NCI-H526 (cell line): Measurements from ENCODE around the gene FAM76B.
A peak's percentile ranks its signal among the peaks of the same experiment; 100 is the strongest.
"Not testable (repeated sequence)": the region's sequence is repeated elsewhere in the genome, so short reads cannot be mapped to it uniquely, and the experiment has no call there.

Experiments
- DNase-seq, 2 experiments: peaks; one replicate each; lab custom pipeline; 2025; lab: John Stamatoyannopoulos, UW

The FAM76B gene

GRCh38 chr11:95789506-95790122, at the start of gene FAM76B:
FAM76B (minus strand) TSS chr11:95789782; CDS start chr11:95789478, 304 bp downstream.
- DNase-seq = peak; percentile 100

- DNase-seq = peak; percentile 72 to 85
Observed at GRCh38 chr11:95835768-95836488, 46.3 kb upstream of the FAM76B start.

- no peak for DNase-seq
Observed at GRCh38 chr11:95835351-95835750, 45.8 kb upstream of the FAM76B start.

- DNase-seq = no peak
Observed at GRCh38 chr11:95833378-95833777, 43.8 kb upstream of the FAM76B start.

GRCh38 chr11:95832763-95833162, 43.2 kb upstream of the FAM76B start:
- no peak for DNase-seq

- DNase-seq = no peak
Observed at GRCh38 chr11:95831198-95831883, 41.8 kb upstream of the FAM76B start.

GRCh38 chr11:95829580-95830259, 40.1 kb upstream of the FAM76B start:
- DNase-seq = no peak

- DNase-seq = no peak
Observed at GRCh38 chr11:95827696-95828095, 38.1 kb upstream of the FAM76B start.

- DNase-seq = no peak
Observed at GRCh38 chr11:95821640-95822039, 32.1 kb upstream of the FAM76B start.

- DNase-seq = no peak
Observed at GRCh38 chr11:95816037-95816436, 26.5 kb upstream of the FAM76B start.

- not testable (repeated sequence) for DNase-seq
Observed at GRCh38 chr11:95811052-95811451, 21.5 kb upstream of the FAM76B start.

- not testable (repeated sequence) for DNase-seq
Observed at GRCh38 chr11:95806464-95806863, 16.9 kb upstream of the FAM76B start.

GRCh38 chr11:95805869-95806268, 16.3 kb upstream of the FAM76B start:
- DNase-seq = no peak

- DNase-seq = no peak
Observed at GRCh38 chr11:95803973-95804372, 14.4 kb upstream of the FAM76B start.

GRCh38 chr11:95802806-95803205, 13.2 kb upstream of the FAM76B start:
- DNase-seq = no peak

- no peak for DNase-seq
Observed at GRCh38 chr11:95800438-95800837, 10.9 kb upstream of the FAM76B start.

- DNase-seq = no peak
Observed at GRCh38 chr11:95799546-95799945, 10.0 kb upstream of the FAM76B start.

GRCh38 chr11:95796501-95796900, 6.9 kb upstream of the FAM76B start:
- no peak for DNase-seq

- no peak for DNase-seq
Observed at GRCh38 chr11:95795627-95796295, 6.2 kb upstream of the FAM76B start.

- DNase-seq = no peak
Observed at GRCh38 chr11:95794086-95794485, 4.5 kb upstream of the FAM76B start.

GRCh38 chr11:95793116-95793515, 3.5 kb upstream of the FAM76B start:
- no peak for DNase-seq

GRCh38 chr11:95792700-95793099, 3.1 kb upstream of the FAM76B start:
- no peak for DNase-seq
